Neural progenitor cell (in vitro differentiated cells): ENCODE data around the gene TSHZ3. TPM values are rescaled to one million over a fixed set of nuclear protein-coding genes. Genes with fewer than 3 reads are reported as not detected.

ENCODE experiments used
- DNase-seq: peaks from one replicate; pipeline ENCODE4 v3.0.0-alpha.2; 2016; ENCODE audit warnings: low spot score
- H2AFZ ChIP-seq: fragments of 200-600 bp; sonication (generic); replicated peaks from 2 replicates; pipeline ENCODE4 v1.6.1; 2016; ENCODE audit warnings: antibody characterized with exemption
- H3F3A ChIP-seq: fragments of 200-600 bp; sonication (generic); 2 replicates; pipeline ENCODE4 v1.6.1; 2016; ENCODE audit warnings: antibody characterized with exemption, low read depth
- H3K27ac ChIP-seq: fragments of 200-600 bp; sonication (generic); 2 replicates; pipeline ENCODE4 v1.5.1; 2016; ENCODE audit warnings: mild to moderate bottlenecking
- H3K27me3 ChIP-seq: fragments of 200-600 bp; sonication (generic); 2 replicates; pipeline ENCODE4 v1.6.1; 2016; ENCODE audit warnings: mild to moderate bottlenecking, moderate library complexity
- H3K36me3 ChIP-seq: fragments of 200-600 bp; sonication (generic); 2 replicates; pipeline ENCODE4 v1.5.1; 2016
- H3K4me1 ChIP-seq: fragments of 200-600 bp; sonication (generic); 2 replicates; pipeline ENCODE4 v1.6.1; 2016; ENCODE audit warnings: mixed run types
- H3K4me2 ChIP-seq: fragments of 200-600 bp; sonication (generic); 2 replicates; pipeline ENCODE4 v1.6.1; 2016
- H3K4me3 ChIP-seq: fragments of 200-600 bp; sonication (generic); 2 replicates; pipeline ENCODE4 v1.5.1; 2016
- H3K79me2 ChIP-seq: fragments of 200-600 bp; sonication (generic); 2 replicates; pipeline ENCODE4 v1.6.1; 2016; ENCODE audit warnings: low read depth
- H3K9ac ChIP-seq: fragments of 200-600 bp; sonication (generic); 2 replicates; pipeline ENCODE4 v1.6.1; 2016
- H3K9me3 ChIP-seq: fragments of 200-600 bp; sonication (generic); 2 replicates; pipeline ENCODE4 v1.5.1; 2016; ENCODE audit warnings: low read depth
- H4K20me1 ChIP-seq: fragments of 200-600 bp; sonication (generic); 2 replicates; pipeline ENCODE4 v1.6.1; 2016; ENCODE audit warnings: low read depth
- H3K27ac Mint-ChIP-seq: 3 replicates; pipeline ENCODE4 v1.8.0; 2021; ENCODE audit warnings: mixed read lengths
- H3K27me3 Mint-ChIP-seq: 2 replicates; pipeline ENCODE4 v1.8.0; 2022; ENCODE audit warnings: low read depth, mild to moderate bottlenecking, inconsistent platforms, moderate library complexity, mixed read lengths; ENCODE audit not compliant: insufficient read depth
- H3K36me3 Mint-ChIP-seq: 3 replicates; pipeline ENCODE4 v1.8.0; 2021; ENCODE audit warnings: mixed read lengths
- H3K4me1 Mint-ChIP-seq: 3 replicates; pipeline ENCODE4 v1.8.0; 2021; ENCODE audit warnings: mixed read lengths
- H3K4me3 Mint-ChIP-seq: 3 replicates; pipeline ENCODE4 v1.8.0; 2021; ENCODE audit warnings: mild to moderate bottlenecking, moderate library complexity, mixed read lengths
- H3K9me3 Mint-ChIP-seq: 3 replicates; pipeline ENCODE4 v1.8.0; 2020; ENCODE audit warnings: mixed read lengths
- EZH2 ChIP-seq: fragments of 200-600 bp; sonication (generic); IDR thresholded peaks from 2 replicates; pipeline ENCODE4 v1.6.1; 2017; ENCODE audit warnings: antibody characterized with exemption, mild to moderate bottlenecking, moderate library complexity
- EZH2phosphoT487 ChIP-seq: fragments of 200-600 bp; sonication (generic); IDR thresholded peaks from 2 replicates; pipeline ENCODE4 v1.6.1; 2017; ENCODE audit warnings: antibody characterized with exemption
- total RNA-seq: library from RNA; depleted of rRNA; stranded (reverse); fragments of >200 nt; gene quantifications from 2 replicates; pipeline ENCODE4 v1.2.3, GENCODE V29; 2015; ENCODE audit warnings: low replicate concordance
- TF ChIP-seq, protein P1 (sequence below): fragments of 200-600 bp; sonication (generic); IDR thresholded peaks from 2 replicates; pipeline ENCODE4 v1.5.1; 2017; ENCODE audit warnings: antibody characterized with exemption, mild to moderate bottlenecking

The TSHZ3 gene
- total RNA-seq, 1 donor from 2014 or later: 0.60 TPM

DNA sequence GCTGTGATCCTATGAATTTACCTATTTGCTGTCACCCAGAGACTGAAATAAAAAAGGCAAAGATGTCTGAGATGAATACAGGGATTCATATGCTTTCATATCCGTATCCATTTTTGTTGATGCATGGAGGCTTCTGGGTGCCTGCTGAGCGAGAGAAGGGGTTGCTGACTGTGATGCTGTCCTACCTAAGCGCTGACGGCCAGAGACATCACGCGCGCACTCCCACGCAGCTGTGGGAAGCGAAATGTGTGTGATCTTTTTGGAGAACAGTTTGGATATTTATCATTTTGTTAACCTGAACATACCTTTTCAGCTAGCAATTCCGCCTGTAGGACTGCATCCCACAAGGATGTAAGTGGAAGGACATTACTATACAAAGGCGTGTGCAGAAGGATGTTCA lies 23.9 kb downstream of the TSHZ3 start:
- Mint-ChIP-seq H3K27me3 (peaks cover 7% of the 10 kb centered on the region), H3K27ac (no peak overlapping the region), H3K4me3 (no peak overlapping the region), H3K9me3 (no peaks in the 10 kb centered on the region), H3K4me1 (no peaks in the 10 kb centered on the region), H3K36me3 (no peaks in the 10 kb centered on the region)
- H3K27me3 ChIP-seq: no peaks in the 10 kb centered on the region
- no peak overlapping the region for H3K9ac ChIP-seq
- no peaks in the 10 kb centered on the region for H3K79me2 ChIP-seq
- H2AFZ ChIP-seq: no peak overlapping the region
- no peaks in the 10 kb centered on the region for H3F3A ChIP-seq
- H3K9me3 ChIP-seq: no peaks in the 10 kb centered on the region
- no peaks in the 10 kb centered on the region for H4K20me1 ChIP-seq
- no peaks in the 10 kb centered on the region for H3K4me1 ChIP-seq
- no peak overlapping the region for H3K27ac ChIP-seq
- no peaks in the 10 kb centered on the region for H3K36me3 ChIP-seq
- DNase-seq: no peak
- TF ChIP-seq EZH2: no peak
- TF ChIP-seq, protein P1, sequence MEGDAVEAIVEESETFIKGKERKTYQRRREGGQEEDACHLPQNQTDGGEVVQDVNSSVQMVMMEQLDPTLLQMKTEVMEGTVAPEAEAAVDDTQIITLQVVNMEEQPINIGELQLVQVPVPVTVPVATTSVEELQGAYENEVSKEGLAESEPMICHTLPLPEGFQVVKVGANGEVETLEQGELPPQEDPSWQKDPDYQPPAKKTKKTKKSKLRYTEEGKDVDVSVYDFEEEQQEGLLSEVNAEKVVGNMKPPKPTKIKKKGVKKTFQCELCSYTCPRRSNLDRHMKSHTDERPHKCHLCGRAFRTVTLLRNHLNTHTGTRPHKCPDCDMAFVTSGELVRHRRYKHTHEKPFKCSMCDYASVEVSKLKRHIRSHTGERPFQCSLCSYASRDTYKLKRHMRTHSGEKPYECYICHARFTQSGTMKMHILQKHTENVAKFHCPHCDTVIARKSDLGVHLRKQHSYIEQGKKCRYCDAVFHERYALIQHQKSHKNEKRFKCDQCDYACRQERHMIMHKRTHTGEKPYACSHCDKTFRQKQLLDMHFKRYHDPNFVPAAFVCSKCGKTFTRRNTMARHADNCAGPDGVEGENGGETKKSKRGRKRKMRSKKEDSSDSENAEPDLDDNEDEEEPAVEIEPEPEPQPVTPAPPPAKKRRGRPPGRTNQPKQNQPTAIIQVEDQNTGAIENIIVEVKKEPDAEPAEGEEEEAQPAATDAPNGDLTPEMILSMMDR: no peak
- no peak for TF ChIP-seq EZH2phosphoT487
- H3K4me2 ChIP-seq: no peak overlapping the region
- no peak overlapping the region for H3K4me3 ChIP-seq

- H3K9me3 ChIP-seq: no peaks in the 10 kb centered on the region
- H3K4me2 ChIP-seq: no peak overlapping the region
- no peak overlapping the region for H2AFZ ChIP-seq
- Mint-ChIP-seq H3K4me3 (no peak overlapping the region), H3K27me3 (peaks cover 3% of the 10 kb centered on the region), H3K9me3 (no peaks in the 10 kb centered on the region), H3K27ac (no peak overlapping the region), H3K36me3 (no peaks in the 10 kb centered on the region), H3K4me1 (peaks cover 26% of the 10 kb centered on the region)
- H3F3A ChIP-seq: peaks cover 34% of the 10 kb centered on the region
- TF ChIP-seq EZH2 (no peak), EZH2phosphoT487 (no peak)
- TF ChIP-seq, protein P1: no peak
- no peak overlapping the region for H3K4me3 ChIP-seq
- no peak overlapping the region for H3K27ac ChIP-seq
- H3K36me3 ChIP-seq: no peaks in the 10 kb centered on the region
- no peaks in the 10 kb centered on the region for H3K27me3 ChIP-seq
- H3K79me2 ChIP-seq: no peaks in the 10 kb centered on the region
- no peak overlapping the region for H3K9ac ChIP-seq
- peaks cover 51% of the 10 kb centered on the region for H3K4me1 ChIP-seq
- DNase-seq: no peak
- H4K20me1 ChIP-seq: no peaks in the 10 kb centered on the region
Measured at GRCh38 chr19:31319465-31319864, 29.8 kb downstream of the TSHZ3 start.

DNA sequence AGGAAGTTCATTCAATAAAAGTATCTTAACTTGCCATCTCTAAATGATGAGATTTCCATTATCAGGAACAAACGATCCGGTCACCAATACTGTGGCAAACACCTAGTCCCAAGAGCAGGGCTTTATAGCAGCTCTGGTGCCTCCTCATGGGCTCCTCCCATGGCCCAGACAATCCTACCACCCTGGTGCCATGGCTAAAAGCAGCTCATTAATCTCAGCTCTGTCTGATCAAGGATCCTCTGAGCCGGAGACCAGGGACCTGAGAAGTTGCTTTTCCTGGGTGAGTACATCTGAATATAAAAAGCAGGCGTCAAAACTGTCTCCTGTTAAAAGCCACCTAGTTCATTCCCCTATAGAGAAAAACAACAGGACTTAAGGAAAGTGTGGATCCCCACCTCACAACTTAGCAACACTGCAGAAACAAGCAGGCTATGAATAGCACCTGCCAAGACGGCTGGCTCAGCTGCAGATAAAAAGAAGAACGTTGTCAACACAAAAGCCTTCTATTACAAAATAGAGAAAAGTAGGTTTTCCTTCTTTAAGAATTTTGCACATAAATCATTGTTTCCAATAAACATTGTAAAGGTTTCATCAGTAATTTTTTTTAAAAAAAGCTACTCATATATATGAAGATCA lies 30.3 kb downstream of the TSHZ3 start:
- peaks cover 34% of the 10 kb centered on the region for H3F3A ChIP-seq
- DNase-seq: no peak
- Mint-ChIP-seq H3K27me3 (peaks cover 3% of the 10 kb centered on the region), H3K9me3 (no peaks in the 10 kb centered on the region), H3K4me1 (peaks cover 28% of the 10 kb centered on the region), H3K27ac (no peak overlapping the region), H3K36me3 (no peaks in the 10 kb centered on the region), H3K4me3 (no peak overlapping the region)
- TF ChIP-seq EZH2phosphoT487: no peak
- no peak for TF ChIP-seq EZH2
- TF ChIP-seq, protein P1: no peak
- no peak overlapping the region for H2AFZ ChIP-seq
- no peak overlapping the region for H3K9ac ChIP-seq
- no peaks in the 10 kb centered on the region for H3K9me3 ChIP-seq
- H3K79me2 ChIP-seq: no peaks in the 10 kb centered on the region
- H3K4me1 ChIP-seq: peaks cover 51% of the 10 kb centered on the region
- no peak overlapping the region for H3K4me3 ChIP-seq
- H3K27ac ChIP-seq: no peak overlapping the region
- H3K27me3 ChIP-seq: no peaks in the 10 kb centered on the region
- H3K4me2 ChIP-seq: no peak overlapping the region
- H4K20me1 ChIP-seq: no peaks in the 10 kb centered on the region
- no peaks in the 10 kb centered on the region for H3K36me3 ChIP-seq
